Activated CD8-positive, alpha-beta T cell treated with anti-CD3 and anti-CD28 coated beads for 36 hours (primary cell): ENCODE measurements around the gene ZBTB1. TPM values are rescaled to one million over a fixed set of nuclear protein-coding genes. Genes with fewer than 3 reads are reported as not detected.

Experiments
- ATAC-seq: fragments of 200-7000 bp; cut with Tn5 transposase; one replicate; pipeline ENCODE4 v1.10.0; 2021; ENCODE audit warnings: mild to moderate bottlenecking, moderate library complexity
- CTCF ChIA-PET: fragments of 350-600 bp; sonication (Branson Sonifier 250); formaldehyde crosslinking; loops from one replicate; lab custom pipeline; 2021; ENCODE audit warnings: antibody characterized with exemption; lab: Charles Lee
- POLR2A ChIA-PET: fragments of 350-600 bp; sonication (Branson Sonifier 250); formaldehyde crosslinking; loops from one replicate; lab custom pipeline; 2021; ENCODE audit warnings: antibody characterized with exemption; lab: Charles Lee
- DNase-seq: peaks from one replicate; pipeline ENCODE4 v3.0.0-alpha.2; 2020
- H3K27ac Mint-ChIP-seq: one replicate; pipeline ENCODE4 v1.8.0; 2021; ENCODE audit warnings: mild to moderate bottlenecking, mixed read lengths
- H3K27me3 Mint-ChIP-seq: one replicate; pipeline ENCODE4 v1.8.0; 2021; ENCODE audit warnings: mixed read lengths
- H3K36me3 Mint-ChIP-seq: one replicate; pipeline ENCODE4 v1.8.0; 2021; ENCODE audit warnings: low read depth, mixed read lengths
- H3K4me1 Mint-ChIP-seq: one replicate; pipeline ENCODE4 v1.8.0; 2021; ENCODE audit warnings: low read depth, mixed read lengths
- H3K4me3 Mint-ChIP-seq: one replicate; pipeline ENCODE4 v1.8.0; 2021; ENCODE audit warnings: mild to moderate bottlenecking, moderate library complexity, mixed read lengths
- H3K9me3 Mint-ChIP-seq: one replicate; pipeline ENCODE4 v1.8.0; 2021; ENCODE audit warnings: mixed read lengths
- intact Hi-C: fragments of 100-400 bp; cut with micrococcal nuclease; formaldehyde crosslinking; loops from one replicate; pipeline ENCODE4 v1.10.0; 2022
- total RNA-seq, 2 experiments: library from RNA; stranded (reverse); gene quantifications; one replicate each; pipeline ENCODE4 v1.2.3, GENCODE V29; 2021
- TF ChIP-seq, protein P1 (sequence below): fragments of 200-600 bp; IDR thresholded peaks from one replicate; pipeline ENCODE4 v1.8.0; 2022; ENCODE audit warnings: antibody characterized with exemption, mild to moderate bottlenecking

ZBTB1 gene
- total RNA-seq, 2 experiments from 2014 or later: 64.7 to 67.8 TPM

- Mint-ChIP-seq H3K4me3 (peak overlapping the region; percentile 79), H3K9me3 (no peaks in the 10 kb centered on the region), H3K4me1 (peaks cover 30% of the 10 kb centered on the region), H3K36me3 (peaks cover 56% of the 10 kb centered on the region), H3K27me3 (no peaks in the 10 kb centered on the region), H3K27ac (peak overlapping the region; percentile 99)
- ATAC-seq (peak; percentile 42), DNase-seq (peak; percentile 93)
- TF ChIP-seq, protein P1, sequence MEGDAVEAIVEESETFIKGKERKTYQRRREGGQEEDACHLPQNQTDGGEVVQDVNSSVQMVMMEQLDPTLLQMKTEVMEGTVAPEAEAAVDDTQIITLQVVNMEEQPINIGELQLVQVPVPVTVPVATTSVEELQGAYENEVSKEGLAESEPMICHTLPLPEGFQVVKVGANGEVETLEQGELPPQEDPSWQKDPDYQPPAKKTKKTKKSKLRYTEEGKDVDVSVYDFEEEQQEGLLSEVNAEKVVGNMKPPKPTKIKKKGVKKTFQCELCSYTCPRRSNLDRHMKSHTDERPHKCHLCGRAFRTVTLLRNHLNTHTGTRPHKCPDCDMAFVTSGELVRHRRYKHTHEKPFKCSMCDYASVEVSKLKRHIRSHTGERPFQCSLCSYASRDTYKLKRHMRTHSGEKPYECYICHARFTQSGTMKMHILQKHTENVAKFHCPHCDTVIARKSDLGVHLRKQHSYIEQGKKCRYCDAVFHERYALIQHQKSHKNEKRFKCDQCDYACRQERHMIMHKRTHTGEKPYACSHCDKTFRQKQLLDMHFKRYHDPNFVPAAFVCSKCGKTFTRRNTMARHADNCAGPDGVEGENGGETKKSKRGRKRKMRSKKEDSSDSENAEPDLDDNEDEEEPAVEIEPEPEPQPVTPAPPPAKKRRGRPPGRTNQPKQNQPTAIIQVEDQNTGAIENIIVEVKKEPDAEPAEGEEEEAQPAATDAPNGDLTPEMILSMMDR: no peak
- POLR2A ChIA-PET: interaction anchor here (0.6 to 3.4 kb wide), 19 partner anchors 9 to 555 kb away, joined by 3 to 19 read pairs (median 4); partner anchors contain the start of genes AKAP5 and HSPA2
- intact Hi-C loops: loop anchor here (5.0 kb wide), 1 partner anchor 37 kb away; the partner anchor contains the start of gene HSPA2
- CTCF ChIA-PET: interaction anchor here (0.6 to 1.4 kb wide), 4 partner anchors 10 to 75 kb away, joined by 3 to 4 read pairs (median 3); partner anchors contain the start of gene HSPA2
These were observed 576 bp downstream of the ZBTB1 start for GRCh38 chr14:64504897-64505794.

DNA sequence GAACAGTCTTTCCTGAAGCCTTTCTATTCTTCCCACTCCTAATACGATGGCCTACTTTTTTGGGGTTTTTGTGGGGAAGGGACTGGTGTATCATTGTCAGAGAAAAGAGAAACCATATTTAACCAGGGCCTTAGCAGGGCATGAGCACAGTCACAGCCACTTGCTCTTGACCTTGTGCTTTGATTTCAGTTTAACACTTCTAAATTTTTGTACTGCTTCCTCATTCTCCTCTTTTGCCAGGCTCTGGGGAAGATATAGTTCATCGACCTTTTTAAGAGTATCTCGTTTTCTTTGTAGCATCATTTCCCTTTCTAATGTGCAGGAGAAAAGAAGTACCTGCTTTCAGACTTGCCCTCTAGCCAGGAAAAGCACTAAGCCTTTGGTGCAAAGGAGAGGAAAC, 2.2 kb downstream of the ZBTB1 start:
- DNase-seq (no peak), ATAC-seq (no peak)
- Mint-ChIP-seq H3K4me1 (peaks cover 40% of the 10 kb centered on the region), H3K9me3 (no peaks in the 10 kb centered on the region), H3K4me3 (peak overlapping the region; percentile 79), H3K27me3 (no peaks in the 10 kb centered on the region), H3K27ac (peak overlapping the region; percentile 93), H3K36me3 (peaks cover 52% of the 10 kb centered on the region)
- intact Hi-C loops: loop anchor here (5.0 kb wide), 1 partner anchor 36 kb away; the partner anchor contains the start of gene HSPA2
- CTCF ChIA-PET: no interaction called here
- POLR2A ChIA-PET: interaction anchor here (0.8 to 0.9 kb wide), 2 partner anchors 120 to 399 kb away, joined by 3 to 4 read pairs; no protein-coding TSS in a partner anchor
- TF ChIP-seq, protein P1: no peak

GRCh38 chr14:64507376-64508156, 3.0 kb downstream of the ZBTB1 start:
- ChIA-PET CTCF (interaction anchor here (0.7 to 4.0 kb wide), 4 partner anchors 23 to 128 kb away, joined by 3 to 29 read pairs (median 4); no protein-coding TSS in a partner anchor), POLR2A (interaction anchor here (0.5 to 0.9 kb wide), 4 partner anchors 120 to 398 kb away, joined by 3 to 4 read pairs (median 4); no protein-coding TSS in a partner anchor)
- Mint-ChIP-seq H3K27ac (peak overlapping the region; percentile 93), H3K4me1 (peaks cover 46% of the 10 kb centered on the region), H3K4me3 (peak overlapping the region; percentile 79), H3K9me3 (no peaks in the 10 kb centered on the region), H3K36me3 (peaks cover 44% of the 10 kb centered on the region), H3K27me3 (no peaks in the 10 kb centered on the region)
- ATAC-seq (no peak), DNase-seq (peak; percentile 69)
- intact Hi-C loops: loop anchor here (5.0 kb wide), 1 partner anchor 35 kb away; the partner anchor contains the start of gene HSPA2
- TF ChIP-seq, protein P1: no peak

GRCh38 chr14:64508215-64508776, 3.7 kb downstream of the ZBTB1 start:
- DNase-seq (no peak), ATAC-seq (no peak)
- H3K4me3 Mint-ChIP-seq: peak overlapping the region; percentile 79
- H3K27ac Mint-ChIP-seq: peak overlapping the region; percentile 93
- TF ChIP-seq, protein P1: no peak
- ChIA-PET CTCF (interaction anchor here (0.7 to 4.0 kb wide), 5 partner anchors 24 to 128 kb away, joined by 3 to 29 read pairs (median 4); no protein-coding TSS in a partner anchor), POLR2A (interaction anchor here (0.5 to 1.3 kb wide), 4 partner anchors 12 to 194 kb away, joined by 3 to 4 read pairs (median 3); no protein-coding TSS in a partner anchor)
- H3K4me1 Mint-ChIP-seq: peaks cover 49% of the 10 kb centered on the region
- H3K9me3 Mint-ChIP-seq: no peaks in the 10 kb centered on the region
- peaks cover 39% of the 10 kb centered on the region for H3K36me3 Mint-ChIP-seq
- intact Hi-C loops: loop anchor here (5.0 kb wide), 1 partner anchor 34 kb away; the partner anchor contains the start of gene HSPA2
- no peaks in the 10 kb centered on the region for H3K27me3 Mint-ChIP-seq
